GM10266 (cell line): ENCODE results near the gene UNC5A.

Experiments used
- DNase-seq: peaks from one replicate; pipeline ENCODE4 v3.0.0; 2012; ENCODE audit errors: extremely low spot score
- CTCF ChIP-seq: IDR thresholded peaks from 2 replicates; pipeline ENCODE4 v1.5.1; 2012; ENCODE audit warnings: mild to moderate bottlenecking, low read depth; ENCODE audit not compliant: control insufficient read depth, insufficient read depth; ENCODE audit errors: missing control alignments

Gene UNC5A

GRCh38 chr5:176902102-176902814 lies 91.9 kb downstream of the UNC5A start:
- TF ChIP-seq CTCF = no peak
- no peak for DNase-seq

GRCh38 chr5:176902911-176903664 lies 92.7 kb downstream of the UNC5A start:
- TF ChIP-seq CTCF = no peak
- no peak for DNase-seq

GRCh38 chr5:176904276-176904675 lies 93.9 kb downstream of the UNC5A start:
- no peak for TF ChIP-seq CTCF
- no peak for DNase-seq

GRCh38 chr5:176906126-176906525 lies 95.8 kb downstream of the UNC5A start:
- no peak for DNase-seq
- TF ChIP-seq CTCF = no peak

GRCh38 chr5:176906796-176907195 lies 96.4 kb downstream of the UNC5A start:
- no peak for DNase-seq
- TF ChIP-seq CTCF = no peak

GRCh38 chr5:176908675-176909368 lies 98.5 kb downstream of the UNC5A start:
- no peak for DNase-seq
- TF ChIP-seq CTCF = no peak
